H1 (cell line): ENCODE results near the gene LRRFIP1. TPM values are rescaled to one million over a fixed set of nuclear protein-coding genes. Genes with fewer than 3 reads are reported as not detected.

Source experiments
- CTCF ChIA-PET: fragments of 300-600 bp; sonication (Branson Sonifier 250); formaldehyde crosslinking; loops from one replicate; lab custom pipeline; 2021; ENCODE audit not compliant: partially characterized antibody; lab: Charles Lee
- POLR2A ChIA-PET: fragments of 300-600 bp; sonication (Branson Sonifier 250); formaldehyde crosslinking; loops from one replicate; lab custom pipeline; 2021; ENCODE audit warnings: inconsistent platforms; ENCODE audit not compliant: partially characterized antibody; lab: Charles Lee
- DNase-seq, 2 experiments: peaks; one replicate each; pipeline versions ENCODE4 v3.0.0 to v3.0.0-alpha.2; 2010 to 2022; ENCODE audit warnings: low spot score in 2 of 2, low read depth in 1 of 2, mixed read lengths in 1 of 2
- FAIRE-seq: peaks from 2 replicates; lab custom pipeline; 2011; peaks lifted over from hg19 to GRCh38; lab: Jason Lieb, UNC
- H2AFZ ChIP-seq: 2 replicates; pipeline ENCODE4 v1.8.1; 2012; ENCODE audit warnings: low read length, inconsistent platforms
- H2AK5ac ChIP-seq: 2 replicates; pipeline ENCODE4 v1.6.1; 2013; ENCODE audit warnings: low read depth, low read length
- H2BK120ac ChIP-seq: replicated peaks from 2 replicates; pipeline ENCODE3; 2013; ENCODE audit warnings: low read depth, low read length, inconsistent platforms
- H2BK12ac ChIP-seq: 2 replicates; pipeline ENCODE4 v1.6.1; 2013; ENCODE audit warnings: low read depth, low read length
- H2BK15ac ChIP-seq: 2 replicates; pipeline ENCODE4 v1.6.1; 2013; ENCODE audit warnings: low read length
- H2BK20ac ChIP-seq: 2 replicates; pipeline ENCODE4 v1.6.1; 2013; ENCODE audit warnings: low read length
- H2BK5ac ChIP-seq: 2 replicates; pipeline ENCODE4 v1.6.1; 2013; ENCODE audit warnings: low read depth, low read length
- H3K14ac ChIP-seq: 2 replicates; pipeline ENCODE4 v1.6.1; 2013; ENCODE audit warnings: inconsistent platforms; ENCODE audit not compliant: insufficient read length
- H3K18ac ChIP-seq: 2 replicates; pipeline ENCODE4 v1.6.1; 2013; ENCODE audit warnings: low read length; ENCODE audit errors: extremely low read depth
- H3K23ac ChIP-seq: 2 replicates; pipeline ENCODE4 v1.6.1; 2013; ENCODE audit warnings: inconsistent platforms; ENCODE audit not compliant: insufficient read length
- H3K23me2 ChIP-seq: 2 replicates; pipeline ENCODE4 v1.6.1; 2013; ENCODE audit warnings: low read depth, low read length
- H3K27ac ChIP-seq: 2 replicates; pipeline ENCODE4 v1.6.1; 2011; ENCODE audit warnings: low read depth, low read length, inconsistent platforms
- H3K27me3 ChIP-seq, 4 experiments: replicated peaks in 1 of 4; 1 replicate in 1 of 4; 2 replicates in 3 of 4; pipeline versions ENCODE4 v1.6.1 to v1.8.1; 2011 to 2013; ENCODE audit warnings: low read length in 3 of 4, mild to moderate bottlenecking in 3 of 4, inconsistent platforms in 2 of 4, mixed read lengths in 2 of 4, moderate library complexity in 1 of 4; ENCODE audit not compliant: control insufficient read depth in 3 of 4, insufficient read depth in 3 of 4; ENCODE audit errors: extremely low read depth in 1 of 4
- H3K36me3 ChIP-seq, 4 experiments: 2 replicates each; pipeline versions ENCODE4 v1.6.1 to v1.8.1; 2011 to 2013; ENCODE audit warnings: mild to moderate bottlenecking in 4 of 4, low read length in 3 of 4, moderate library complexity in 2 of 4, control low read depth in 1 of 4, inconsistent platforms in 1 of 4; ENCODE audit not compliant: insufficient read depth in 4 of 4, control insufficient read depth in 2 of 4
- H3K4ac ChIP-seq: replicated peaks from 2 replicates; pipeline ENCODE3; 2013; ENCODE audit warnings: low read length, low read depth, mixed read lengths, inconsistent platforms; ENCODE audit not compliant: insufficient read length
- H3K4me1 ChIP-seq, 4 experiments: replicated peaks in 1 of 4; 1 replicate in 1 of 4; 2 replicates in 3 of 4; pipeline versions ENCODE4 v1.6.1 to v1.8.1; 2011 to 2013; ENCODE audit warnings: low read length in 3 of 4, inconsistent platforms in 2 of 4, mixed read lengths in 1 of 4; ENCODE audit not compliant: insufficient read depth in 4 of 4, control insufficient read depth in 3 of 4
- H3K4me2 ChIP-seq, 2 experiments: 2 replicates each; pipeline versions ENCODE4 v1.6.1 to v1.8.1; 2011 to 2013; ENCODE audit warnings: low read depth in 2 of 2, low read length in 2 of 2, control low read depth in 1 of 2, inconsistent platforms in 1 of 2, mild to moderate bottlenecking in 1 of 2; ENCODE audit not compliant: insufficient read depth in 1 of 2
- H3K4me3 ChIP-seq, 4 experiments: fragments of 200-600, 300-600 bp in 1 of 4; sonication (generic), shearing (Covaris generic), sonication (Bioruptor Twin) in 1 of 4; 2 replicates each; pipeline versions ENCODE4 v1.5.1 to v1.8.1; 2011 to 2016; ENCODE audit warnings: low read length in 4 of 4, low read depth in 3 of 4, control low read depth in 2 of 4, inconsistent platforms in 2 of 4, mild to moderate bottlenecking in 2 of 4, mixed read lengths in 1 of 4, moderate library complexity in 1 of 4; ENCODE audit not compliant: insufficient read depth in 2 of 4; ENCODE audit errors: extremely low read depth in 1 of 4
- H3K56ac ChIP-seq: replicated peaks from 2 replicates; pipeline ENCODE3; 2013; ENCODE audit warnings: low read depth, mild to moderate bottlenecking, mixed read lengths, low read length, inconsistent platforms; ENCODE audit not compliant: insufficient read length
- H3K79me1 ChIP-seq: 2 replicates; pipeline ENCODE4 v1.6.1; 2013; ENCODE audit warnings: low read depth, low read length, control low read depth
- H3K79me2 ChIP-seq, 2 experiments: 2 replicates each; pipeline versions ENCODE4 v1.6.1 to v1.8.1; 2012 to 2013; ENCODE audit warnings: low read length in 2 of 2, mild to moderate bottlenecking in 2 of 2, inconsistent platforms in 1 of 2; ENCODE audit not compliant: insufficient read depth in 2 of 2, control insufficient read depth in 1 of 2
- H3K9ac ChIP-seq, 4 experiments: replicated peaks in 1 of 4; 1 replicate in 1 of 4; 2 replicates in 3 of 4; pipeline versions ENCODE4 v1.6.1 to v1.8.1; 2011 to 2013; ENCODE audit warnings: low read depth in 3 of 4, low read length in 3 of 4, control low read depth in 2 of 4, mild to moderate bottlenecking in 2 of 4, moderate library complexity in 2 of 4, inconsistent platforms in 1 of 4; ENCODE audit errors: extremely low read depth in 1 of 4
- H3K9me3 ChIP-seq, 2 experiments: 2 replicates each; pipeline versions ENCODE4 v1.6.1 to v1.8.1; 2012 to 2013; ENCODE audit warnings: mild to moderate bottlenecking in 2 of 2, moderate library complexity in 2 of 2, control low read depth in 1 of 2, inconsistent platforms in 1 of 2, low read depth in 1 of 2, low read length in 1 of 2, mixed read lengths in 1 of 2; ENCODE audit not compliant: insufficient read depth in 2 of 2
- H4K20me1 ChIP-seq, 2 experiments: replicated peaks in 1 of 2; 2 replicates each; pipeline versions ENCODE3 to v1.8.1; 2011 to 2013; ENCODE audit warnings: inconsistent platforms in 2 of 2, low read length in 2 of 2, mild to moderate bottlenecking in 1 of 2; ENCODE audit not compliant: insufficient read depth in 2 of 2, control insufficient read depth in 1 of 2
- H4K5ac ChIP-seq: 2 replicates; pipeline ENCODE4 v1.6.1; 2013; ENCODE audit warnings: low read length, low read depth, mixed read lengths, inconsistent platforms; ENCODE audit not compliant: insufficient read length
- H4K8ac ChIP-seq: 2 replicates; pipeline ENCODE4 v1.8.0; 2013; ENCODE audit warnings: mild to moderate bottlenecking, moderate library complexity, low read length, inconsistent platforms; ENCODE audit not compliant: insufficient read depth; ENCODE audit errors: extremely low read depth
- H4K91ac ChIP-seq: replicated peaks from 2 replicates; pipeline ENCODE3; 2013; ENCODE audit warnings: low read length, mixed read lengths, inconsistent platforms; ENCODE audit not compliant: insufficient read length
- ATF3 ChIP-seq: IDR thresholded peaks from 2 replicates; pipeline ENCODE4 v1.6.1; 2011; ENCODE audit warnings: low read depth, mild to moderate bottlenecking, low read length; ENCODE audit not compliant: insufficient read depth
- BRCA1 ChIP-seq: IDR thresholded peaks from 2 replicates; pipeline ENCODE4 v1.6.1; 2012; ENCODE audit warnings: low read depth, low read length, improper control_type of control experiment
- KDM5A ChIP-seq: fragments of 200-600 bp; IDR thresholded peaks from 2 replicates; pipeline ENCODE4 v1.7.1; 2012; ENCODE audit warnings: mild to moderate bottlenecking, low read length, inconsistent platforms, mixed read lengths
- NANOG ChIP-seq: IDR thresholded peaks from 2 replicates; pipeline ENCODE4 v1.6.1; 2011; ENCODE audit warnings: low read length, low read depth, mild to moderate bottlenecking, inconsistent platforms; ENCODE audit not compliant: insufficient read depth, poor library complexity, severe bottlenecking
- POU5F1 ChIP-seq: IDR thresholded peaks from 2 replicates; pipeline ENCODE4 v1.6.1; 2011; ENCODE audit warnings: low read depth, mild to moderate bottlenecking, low read length, moderate library complexity
- RBBP5 ChIP-seq: IDR thresholded peaks from 2 replicates; pipeline ENCODE4 v1.7.1; 2012; ENCODE audit warnings: low read depth, mild to moderate bottlenecking, inconsistent platforms, low read length, moderate library complexity, borderline replicate concordance
- TCF12 ChIP-seq: IDR thresholded peaks from 2 replicates; pipeline ENCODE4 v1.6.1; 2011; ENCODE audit warnings: low read depth, mild to moderate bottlenecking, low read length
- WGBS, 2 experiments: shearing (Covaris generic) in 1 of 2; methylation state at CpG; one replicate each; pipeline versions ENCODE4 v1.1.6 to v1.1.7; 2013 to 2015; ENCODE audit warnings: low lambda C conversion rate in 2 of 2, mixed read lengths in 2 of 2, inconsistent platforms in 1 of 2, low coverage in 1 of 2, missing lambda C conversion rate in 1 of 2; ENCODE audit not compliant: insufficient replicate concordance in 2 of 2, insufficient coverage in 1 of 2, insufficient read length in 1 of 2; ENCODE audit errors: extremely low coverage in 1 of 2, missing lambda C conversion rate in 1 of 2; 5-methylcytosine and 5-hydroxymethylcytosine counted together
- polyA plus RNA-seq, 7 experiments: library from polyadenylated mRNA; depleted of rRNA in 3 of 7; stranded (reverse) in 5 of 7; unstranded in 2 of 7; fragments of >200 nt in 5 of 7; fragments of 200-250 nt in 2 of 7; gene quantifications; 1 replicate in 5 of 7; 2 replicates in 1 of 7; 4 replicates in 1 of 7; pipeline versions ENCODE4 v1.2.1 to v1.2.3, GENCODE V29; 2011 to 2013; ENCODE audit warnings: missing spikeins in 2 of 7, mixed read lengths in 2 of 7
- total RNA-seq: library from RNA; stranded (reverse); fragmentation: NEBNext Ultra II Directional; extraction: Animal tissue kit (Norgen Biotek cat#: 25700); gene quantifications from 2 replicates; pipeline ENCODE4 v1.2.1, GENCODE V29; 2021
- TF ChIP-seq, protein P1 (sequence below), 3 experiments: IDR thresholded peaks; 1 replicate in 2 of 3; 2 replicates in 1 of 3; pipeline versions ENCODE4 v1.5.1 to v1.6.1; 2011; ENCODE audit warnings: low read length in 3 of 3, mild to moderate bottlenecking in 3 of 3, inconsistent platforms in 2 of 3, low read depth in 1 of 3, moderate library complexity in 1 of 3; ENCODE audit not compliant: insufficient read depth in 1 of 3; ENCODE audit errors: control extremely low read depth in 1 of 3

LRRFIP1 gene
- total and polyA plus RNA-seq, 2 of the 8 experiments (the other 6 are each of a cell fraction or from before 2014, with no cell fraction given), result 12.1 to 75.8 TPM

GRCh38 chr2:237668440-237668839 lies 41.1 kb downstream of the LRRFIP1 start:
- Histone ChIP-seq H3K4me3 (no peak overlapping the region), H3K4ac (no peak overlapping the region), H2BK5ac (no peak overlapping the region), H3K4me1 (peaks cover 8 to 19% (median 9%) of the 10 kb centered on the region in 4 experiments), H3K27ac (no peak overlapping the region), H3K56ac (no peak overlapping the region), H2AK5ac (no peak overlapping the region), H3K9ac (no peak overlapping the region), H4K91ac (no peak overlapping the region), H2AFZ (no peak overlapping the region), H4K20me1 (peaks cover 0 to 3% of the 10 kb centered on the region in 2 experiments), H2BK12ac (no peak overlapping the region), H3K4me2 (no peak overlapping the region; a peak in 1 of 4 replicates), H2BK15ac (no peak overlapping the region), H3K14ac (no peak overlapping the region), H3K79me1 (peaks cover 5% of the 10 kb centered on the region), H3K23me2 (no peaks in the 10 kb centered on the region), H3K18ac (no peak overlapping the region), H4K5ac (no peak overlapping the region), H3K23ac (no peak overlapping the region), H3K36me3 (no peaks in the 10 kb centered on the region), H3K79me2 (no peaks in the 10 kb centered on the region), H3K9me3 (no peaks in the 10 kb centered on the region), H4K8ac (no peak overlapping the region), H3K27me3 (no peaks in the 10 kb centered on the region), H2BK120ac (no peak overlapping the region), H2BK20ac (no peak overlapping the region)
- CTCF ChIA-PET, result interaction anchor here (0.8 to 9.6 kb wide), 7 partner anchors 15 to 96 kb away, joined by 3 to 130 read pairs (median 6); no protein-coding TSS in a partner anchor
- 93% methylated on average over 6 of the region's 6 CpGs; no CpG with 5 or more reads in 1 of the 2 experiments for WGBS, 2 experiments
- DNase-seq (no peak), FAIRE-seq (no peak)
- POLR2A ChIA-PET, result no interaction called here
- no peak for TF ChIP-seq BRCA1
- TF ChIP-seq ATF3, result no peak
- TF ChIP-seq RBBP5, result no peak
- no peak for TF ChIP-seq NANOG
- no peak for TF ChIP-seq POU5F1
- no peak for TF ChIP-seq TCF12
- TF ChIP-seq, protein P1, sequence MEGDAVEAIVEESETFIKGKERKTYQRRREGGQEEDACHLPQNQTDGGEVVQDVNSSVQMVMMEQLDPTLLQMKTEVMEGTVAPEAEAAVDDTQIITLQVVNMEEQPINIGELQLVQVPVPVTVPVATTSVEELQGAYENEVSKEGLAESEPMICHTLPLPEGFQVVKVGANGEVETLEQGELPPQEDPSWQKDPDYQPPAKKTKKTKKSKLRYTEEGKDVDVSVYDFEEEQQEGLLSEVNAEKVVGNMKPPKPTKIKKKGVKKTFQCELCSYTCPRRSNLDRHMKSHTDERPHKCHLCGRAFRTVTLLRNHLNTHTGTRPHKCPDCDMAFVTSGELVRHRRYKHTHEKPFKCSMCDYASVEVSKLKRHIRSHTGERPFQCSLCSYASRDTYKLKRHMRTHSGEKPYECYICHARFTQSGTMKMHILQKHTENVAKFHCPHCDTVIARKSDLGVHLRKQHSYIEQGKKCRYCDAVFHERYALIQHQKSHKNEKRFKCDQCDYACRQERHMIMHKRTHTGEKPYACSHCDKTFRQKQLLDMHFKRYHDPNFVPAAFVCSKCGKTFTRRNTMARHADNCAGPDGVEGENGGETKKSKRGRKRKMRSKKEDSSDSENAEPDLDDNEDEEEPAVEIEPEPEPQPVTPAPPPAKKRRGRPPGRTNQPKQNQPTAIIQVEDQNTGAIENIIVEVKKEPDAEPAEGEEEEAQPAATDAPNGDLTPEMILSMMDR (IDR thresholded peaks at IDR 0.05; ENCODE audit: control extremely low read depth in 1 of 3, insufficient read depth in 1 of 3, low read depth in 1 of 3, low read length in 3 of 3), result no peak
- no peak for TF ChIP-seq KDM5A
